H1 (cell line): ENCODE measurements around the gene NME9.

ENCODE experiments used
- ASH2L ChIP-seq: fragments of 200-600, 300-600 bp; sonication (generic); IDR thresholded peaks from one replicate; pipeline ENCODE4 v1.7.1; 2017; ENCODE audit warnings: low read length
- CREB1 ChIP-seq: IDR thresholded peaks from 2 replicates; pipeline ENCODE4 v1.6.1; 2012; ENCODE audit warnings: inconsistent platforms
- CTCF ChIP-seq, 3 experiments: IDR thresholded peaks; 1 replicate in 2 of 3; 2 replicates in 1 of 3; pipeline versions ENCODE4 v1.5.1 to v1.6.1; 2011; ENCODE audit warnings: low read length in 3 of 3, mild to moderate bottlenecking in 3 of 3, inconsistent platforms in 2 of 3, low read depth in 1 of 3, moderate library complexity in 1 of 3; ENCODE audit not compliant: insufficient read depth in 1 of 3; ENCODE audit errors: control extremely low read depth in 1 of 3
- RXRA ChIP-seq: IDR thresholded peaks from 2 replicates; pipeline ENCODE4 v1.6.1; 2011; ENCODE audit warnings: low read depth, mild to moderate bottlenecking, low read length, moderate library complexity; ENCODE audit not compliant: insufficient read depth

GRCh38 chr3:138307899-138308298, 21.8 kb downstream of the NME9 start:
- TF ChIP-seq CTCF (IDR thresholded peaks at IDR 0.05; ENCODE audit: control extremely low read depth in 1 of 3, insufficient read depth in 1 of 3, low read depth in 1 of 3, low read length in 3 of 3) (no peak), RXRA (no peak), ASH2L (no peak), CREB1 (no peak)
